Testis (tissue), 3 donors: Measurements from ENCODE around the gene ETFB. TPM values are rescaled to one million over a fixed set of nuclear protein-coding genes. Genes with fewer than 3 reads are reported as not detected.

Experiments
- DNase-seq: peaks from one replicate; pipeline ENCODE4 v3.0.0-alpha.2; 2019
- H3K27ac ChIP-seq, 2 donors: fragments of 200-600 bp; sonication (generic); one replicate each; pipeline ENCODE4 v1.5.1; 2019
- H3K27me3 ChIP-seq: fragments of 200-600 bp; sonication (generic); one replicate; pipeline ENCODE4 v1.5.1; 2019
- H3K36me3 ChIP-seq: fragments of 200-600 bp; sonication (generic); one replicate; pipeline ENCODE4 v1.5.1; 2017; ENCODE audit warnings: low read depth; ENCODE audit errors: missing control alignments
- H3K4me1 ChIP-seq: fragments of 200-600 bp; sonication (generic); one replicate; pipeline ENCODE4 v1.5.1; 2019
- H3K4me3 ChIP-seq, 2 donors: fragments of 200-600 bp; sonication (generic); one replicate each; pipeline ENCODE4 v1.5.1; 2017 to 2019
- H3K9me3 ChIP-seq: fragments of 200-600 bp; sonication (generic); one replicate; pipeline ENCODE4 v1.5.1; 2017
- POLR2A ChIP-seq: fragments of 450-650 bp; IDR thresholded peaks from one replicate; pipeline ENCODE4 v1.6.1; 2017; ENCODE audit warnings: antibody characterized with exemption, mild to moderate bottlenecking, moderate library complexity
- WGBS, 2 donors: methylation state at CpG; one replicate each; pipeline ENCODE4 v1.1.5; 2018; 5-methylcytosine and 5-hydroxymethylcytosine counted together
- intact Hi-C: fragments of 100-400 bp; cut with DNase I; formaldehyde crosslinking; loops from one replicate; pipeline ENCODE4 v1.15.1; 2023; ENCODE audit warnings: low total_unique reads
- polyA plus RNA-seq: library from polyadenylated mRNA; stranded (reverse); fragments of 350-450 nt; fragmentation: Illumina TruSeq; extraction: RNeasy Lipid Tissue Mini Kit (QIAGEN cat#74804); gene quantifications from one replicate; pipeline ENCODE4 v1.2.3, GENCODE V29; 2014; ENCODE audit warnings: low read depth, low replicate concordance; ENCODE audit not compliant: insufficient read depth
- total RNA-seq, 2 donors: library from RNA; depleted of rRNA; stranded (reverse); fragments of >200 nt; gene quantifications; one replicate each; pipeline ENCODE4 v1.2.3, GENCODE V29; 2016
- TF ChIP-seq, protein P1 (sequence below), 3 experiments: fragments of 450-650 bp in 2 of 3; fragments of 200-600 bp in 1 of 3; sonication (generic) in 1 of 3; IDR thresholded peaks; one replicate each; pipeline ENCODE4 v1.5.1; 2016 to 2019; ENCODE audit warnings: antibody characterized with exemption in 3 of 3, mild to moderate bottlenecking in 2 of 3, moderate library complexity in 1 of 3

The ETFB gene
- total and polyA plus RNA-seq, 3 donors from 2014 or later = 109 to 146 (median 110) TPM

DNA sequence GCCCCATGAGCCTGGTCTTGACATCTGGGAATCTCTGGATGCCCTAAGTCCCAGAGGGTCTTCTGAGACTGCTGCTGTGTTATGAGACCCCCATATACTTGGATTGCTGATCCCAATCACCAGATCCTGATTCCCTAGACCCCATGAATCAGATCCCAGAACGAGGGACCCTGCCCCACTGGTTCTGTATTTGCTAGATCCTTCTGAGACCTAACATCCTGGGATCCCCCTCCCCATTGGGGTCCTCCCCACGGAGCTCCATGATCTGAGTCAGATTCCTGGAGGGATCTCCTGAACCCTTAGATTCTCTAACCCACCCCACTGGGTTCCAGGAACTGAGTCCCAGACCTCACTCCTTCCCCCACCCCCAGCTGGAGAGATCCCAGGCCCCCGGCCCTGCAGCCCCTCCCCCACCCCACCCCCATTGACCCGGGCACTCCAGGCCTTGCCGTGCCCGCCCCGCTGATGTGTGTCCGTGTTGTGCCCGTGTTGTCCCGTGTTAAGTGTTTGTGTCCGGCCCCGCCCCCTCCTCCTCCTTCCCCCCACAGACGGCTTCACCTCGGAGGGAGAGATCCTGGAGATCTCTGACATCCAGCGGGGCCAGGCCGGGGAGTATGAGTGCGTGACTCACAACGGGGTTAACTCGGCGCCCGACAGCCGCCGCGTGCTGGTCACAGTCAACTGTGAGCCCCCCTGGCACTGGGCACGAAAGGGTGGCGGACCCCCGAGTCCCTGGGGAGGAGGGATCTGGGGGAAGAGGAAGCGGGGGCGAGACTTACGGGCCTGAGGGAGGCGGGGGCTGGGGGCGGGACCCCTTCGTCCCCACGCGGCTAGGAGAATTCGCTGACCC, 39.7 kb downstream of the ETFB start:
- intact Hi-C loops = no loop called here
- H3K4me3 ChIP-seq = peak overlapping the region in 1 of 2 donors; percentile 45
- no peaks in the 10 kb centered on the region for H3K9me3 ChIP-seq
- no peak for TF ChIP-seq POLR2A
- TF ChIP-seq, protein P1, sequence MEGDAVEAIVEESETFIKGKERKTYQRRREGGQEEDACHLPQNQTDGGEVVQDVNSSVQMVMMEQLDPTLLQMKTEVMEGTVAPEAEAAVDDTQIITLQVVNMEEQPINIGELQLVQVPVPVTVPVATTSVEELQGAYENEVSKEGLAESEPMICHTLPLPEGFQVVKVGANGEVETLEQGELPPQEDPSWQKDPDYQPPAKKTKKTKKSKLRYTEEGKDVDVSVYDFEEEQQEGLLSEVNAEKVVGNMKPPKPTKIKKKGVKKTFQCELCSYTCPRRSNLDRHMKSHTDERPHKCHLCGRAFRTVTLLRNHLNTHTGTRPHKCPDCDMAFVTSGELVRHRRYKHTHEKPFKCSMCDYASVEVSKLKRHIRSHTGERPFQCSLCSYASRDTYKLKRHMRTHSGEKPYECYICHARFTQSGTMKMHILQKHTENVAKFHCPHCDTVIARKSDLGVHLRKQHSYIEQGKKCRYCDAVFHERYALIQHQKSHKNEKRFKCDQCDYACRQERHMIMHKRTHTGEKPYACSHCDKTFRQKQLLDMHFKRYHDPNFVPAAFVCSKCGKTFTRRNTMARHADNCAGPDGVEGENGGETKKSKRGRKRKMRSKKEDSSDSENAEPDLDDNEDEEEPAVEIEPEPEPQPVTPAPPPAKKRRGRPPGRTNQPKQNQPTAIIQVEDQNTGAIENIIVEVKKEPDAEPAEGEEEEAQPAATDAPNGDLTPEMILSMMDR (IDR thresholded peaks at IDR 0.05) = no peak
- 30 to 41% methylated on average over 8 to 36 of the region's 36 CpGs for WGBS, 2 donors
- no peaks in the 10 kb centered on the region for H3K27me3 ChIP-seq
- H3K4me1 ChIP-seq = no peaks in the 10 kb centered on the region
- DNase-seq = no peak
- no peak overlapping the region for H3K27ac ChIP-seq
- H3K36me3 ChIP-seq = no peaks in the 10 kb centered on the region

DNA sequence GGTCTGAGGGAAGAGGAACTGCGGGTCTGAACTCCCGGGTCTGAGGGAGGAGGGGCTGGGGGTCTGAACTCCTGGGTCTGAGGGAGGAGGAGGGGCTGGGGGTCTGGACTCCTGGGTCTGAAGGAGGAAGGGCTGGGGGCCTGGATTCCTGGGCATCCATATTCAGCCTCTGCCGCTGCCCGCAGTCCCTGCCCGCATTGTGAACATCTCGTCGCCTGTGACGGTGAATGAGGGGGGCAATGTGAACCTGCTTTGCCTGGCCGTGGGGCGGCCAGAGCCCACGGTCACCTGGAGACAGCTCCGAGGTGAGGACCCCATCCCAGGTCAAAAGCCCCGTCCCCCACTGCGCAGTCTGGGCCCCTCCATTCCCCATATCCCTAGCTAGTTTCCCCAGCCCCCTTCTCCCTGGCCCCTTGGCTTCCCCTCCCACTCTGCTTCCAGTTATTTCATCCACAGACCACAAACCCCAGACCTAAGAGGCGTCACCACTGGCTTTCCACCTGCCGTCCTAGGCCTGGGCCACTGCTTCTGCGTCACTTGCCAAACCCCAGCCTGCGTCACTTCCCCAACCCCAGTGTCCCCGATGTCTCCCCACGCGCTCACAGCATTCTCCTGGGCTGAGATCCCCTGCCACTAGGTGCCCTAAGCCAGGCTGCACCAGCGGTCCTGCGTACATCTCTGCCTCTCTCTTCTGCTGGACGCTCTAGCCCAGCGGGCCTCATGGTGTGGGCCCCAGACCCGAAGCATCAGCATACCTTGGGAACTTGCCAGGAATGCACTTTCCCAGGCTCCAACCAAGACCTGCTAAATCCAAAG, 40.8 kb downstream of the ETFB start:
- Histone ChIP-seq H3K36me3 (no peaks in the 10 kb centered on the region), H3K27me3 (no peaks in the 10 kb centered on the region), H3K9me3 (no peaks in the 10 kb centered on the region), H3K4me3 (no peak overlapping the region), H3K4me1 (peaks cover under 1% of the 10 kb centered on the region), H3K27ac (no peak overlapping the region)
- intact Hi-C loops = no loop called here
- WGBS, 2 donors = 74 to 83% methylated on average over 21 to 26 of the region's 26 CpGs
- no peak for DNase-seq
- TF ChIP-seq, protein P1 (IDR thresholded peaks at IDR 0.05) = no peak
- TF ChIP-seq POLR2A = no peak

DNA sequence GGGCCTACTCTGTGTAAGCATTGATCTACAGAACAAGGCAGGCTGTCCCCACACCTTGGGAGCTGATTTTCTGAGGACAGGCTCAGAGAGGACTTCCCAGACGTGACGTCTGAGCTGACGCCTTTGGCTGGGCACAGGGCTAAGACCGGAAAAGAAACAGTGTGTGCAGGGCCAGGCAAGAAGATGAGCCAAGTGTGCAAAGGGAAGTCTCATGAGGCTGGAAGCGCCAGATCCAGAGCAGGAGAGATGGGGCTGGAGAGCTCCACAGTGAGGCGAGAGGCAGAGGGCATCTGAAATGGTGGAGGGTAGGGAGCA, 42.1 kb downstream of the ETFB start:
- no peak overlapping the region for H3K4me3 ChIP-seq
- intact Hi-C loops = no loop called here
- no peaks in the 10 kb centered on the region for H3K27me3 ChIP-seq
- DNase-seq = no peak
- no peak overlapping the region for H3K27ac ChIP-seq
- 62 to 65% methylated on average over 6 of the region's 6 CpGs for whole genome bisulfite sequencing, 2 donors
- H3K4me1 ChIP-seq = peaks cover 5% of the 10 kb centered on the region
- no peaks in the 10 kb centered on the region for H3K9me3 ChIP-seq
- H3K36me3 ChIP-seq = no peaks in the 10 kb centered on the region
- TF ChIP-seq POLR2A = no peak
- TF ChIP-seq, protein P1 (IDR thresholded peaks at IDR 0.05) = no peak

DNA sequence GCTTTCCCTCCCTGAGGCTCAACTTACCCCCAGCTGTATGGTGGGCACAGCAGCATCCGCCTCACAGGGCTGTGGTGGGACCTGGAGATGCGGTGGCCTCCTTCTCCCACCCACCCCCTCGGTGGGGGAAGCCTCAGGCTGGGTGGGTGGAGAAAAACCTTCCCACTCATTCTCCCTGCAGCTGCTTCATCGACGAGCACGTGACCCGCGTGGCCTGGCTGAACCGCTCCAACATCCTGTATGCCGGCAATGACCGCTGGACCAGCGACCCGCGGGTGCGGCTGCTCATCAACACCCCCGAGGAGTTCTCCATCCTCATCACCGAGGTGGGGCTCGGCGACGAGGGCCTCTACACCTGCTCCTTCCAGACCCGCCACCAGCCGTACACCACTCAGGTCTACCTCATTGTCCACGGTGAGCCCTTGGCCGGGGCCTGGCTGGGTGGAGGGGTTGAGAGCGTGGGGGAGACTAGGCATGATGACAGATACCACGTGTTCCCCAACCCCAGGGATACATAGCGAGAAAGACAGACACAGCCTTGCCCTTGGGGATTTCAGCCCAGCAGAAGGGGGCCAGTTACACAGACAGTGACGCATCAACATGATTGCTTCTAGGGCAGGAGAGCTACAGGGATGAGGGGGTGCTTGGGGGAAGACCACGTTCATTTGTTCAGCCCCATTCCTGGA, 42.6 kb downstream of the ETFB start:
- Histone ChIP-seq H3K9me3 (no peaks in the 10 kb centered on the region), H3K4me1 (peaks cover 5% of the 10 kb centered on the region), H3K27ac (no peak overlapping the region), H3K4me3 (no peak overlapping the region), H3K27me3 (no peaks in the 10 kb centered on the region), H3K36me3 (no peaks in the 10 kb centered on the region)
- TF ChIP-seq, protein P1 (IDR thresholded peaks at IDR 0.05) = no peak
- TF ChIP-seq POLR2A = no peak
- intact Hi-C loops = no loop called here
- DNase-seq = no peak
- WGBS, 2 donors = 57 to 71% methylated on average over 11 to 29 of the region's 29 CpGs
